Caco-2 (cell line): ENCODE measurements around the gene GALNS. TPM values are rescaled to one million over a fixed set of nuclear protein-coding genes. Genes with fewer than 3 reads are reported as not detected.

Experiments used
- BruUV-seq: library from RNA; stranded (reverse); fragments of 400-500 nt; replicated peaks from 2 replicates; lab custom pipeline; 2021; lab: Mats Ljungman, UMichigan
- CTCF ChIA-PET: fragments of 300-600 bp; sonication (Branson Sonifier 250); formaldehyde crosslinking; loops from one replicate; lab custom pipeline; 2022; ENCODE audit warnings: antibody characterized with exemption; lab: Charles Lee
- POLR2A ChIA-PET: fragments of 300-600 bp; sonication (Branson Sonifier 250); formaldehyde crosslinking; loops from one replicate; lab custom pipeline; 2022; ENCODE audit warnings: antibody characterized with exemption; lab: Charles Lee
- DNase-seq, 2 experiments: peaks; one replicate each; pipeline versions ENCODE4 v3.0.0 to v3.0.0-alpha.2; 2020 to 2022
- H3K27me3 ChIP-seq: replicated peaks from 2 replicates; pipeline ENCODE4 v1.6.0; 2011; ENCODE audit warnings: low read length; ENCODE audit not compliant: control insufficient read depth, insufficient read depth
- H3K36me3 ChIP-seq: 2 replicates; pipeline ENCODE4 v1.5.1; 2011; ENCODE audit warnings: low read length; ENCODE audit not compliant: control insufficient read depth, insufficient read depth
- H3K4me1 ChIP-seq: fragments of 250-450 bp; sonication (Bioruptor Pico); 2 replicates; pipeline ENCODE4 v1.5.1; 2020; ENCODE audit warnings: mild to moderate bottlenecking
- H3K4me3 ChIP-seq: 2 replicates; pipeline ENCODE4 v1.5.1; 2011; ENCODE audit warnings: low read depth, mild to moderate bottlenecking, control low read depth, low read length
- H3K9me3 ChIP-seq: fragments of 250-450 bp; sonication (Bioruptor Pico); 2 replicates; pipeline ENCODE4 v1.5.1; 2020; ENCODE audit warnings: mild to moderate bottlenecking, moderate library complexity
- H3K27ac Mint-ChIP-seq: one replicate; pipeline ENCODE4 v1.8.0; 2022; ENCODE audit warnings: mixed read lengths; ENCODE audit not compliant: unreplicated experiment
- H3K27me3 Mint-ChIP-seq: one replicate; pipeline ENCODE4 v1.8.0; 2022; ENCODE audit warnings: mixed read lengths; ENCODE audit not compliant: insufficient read depth, unreplicated experiment
- H3K36me3 Mint-ChIP-seq: one replicate; pipeline ENCODE4 v1.8.0; 2022; ENCODE audit warnings: mild to moderate bottlenecking, mixed read lengths; ENCODE audit not compliant: insufficient read depth, unreplicated experiment
- H3K4me1 Mint-ChIP-seq: one replicate; pipeline ENCODE4 v1.8.0; 2022; ENCODE audit warnings: low read depth, mixed read lengths; ENCODE audit not compliant: unreplicated experiment
- H3K4me3 Mint-ChIP-seq: one replicate; pipeline ENCODE4 v1.8.0; 2022; ENCODE audit warnings: mild to moderate bottlenecking, moderate library complexity, mixed read lengths; ENCODE audit not compliant: unreplicated experiment
- H3K9me3 Mint-ChIP-seq: one replicate; pipeline ENCODE4 v1.8.0; 2022; ENCODE audit warnings: mixed read lengths; ENCODE audit not compliant: unreplicated experiment
- CTCF ChIP-seq, 2 experiments: fragments of 200-600 bp in 1 of 2; IDR thresholded peaks; 1 replicate in 1 of 2; 2 replicates in 1 of 2; pipeline versions ENCODE4 v1.5.1 to v1.8.0; 2011 to 2022; ENCODE audit warnings: antibody characterized with exemption in 1 of 2, control low read depth in 1 of 2, inconsistent platforms in 1 of 2, low read depth in 1 of 2, low read length in 1 of 2, mild to moderate bottlenecking in 1 of 2, moderate library complexity in 1 of 2; ENCODE audit not compliant: insufficient read depth in 1 of 2, severe bottlenecking in 1 of 2, unreplicated experiment in 1 of 2
- intact Hi-C: fragments of 100-400 bp; cut with micrococcal nuclease; formaldehyde crosslinking; loops from one replicate; pipeline ENCODE4 v1.10.0; 2022; ENCODE audit not compliant: unreplicated experiment
- total RNA-seq: library from RNA; stranded (reverse); gene quantifications from 2 replicates; pipeline ENCODE4 v1.2.3, GENCODE V29; 2022

Gene GALNS
- total RNA-seq, 1 experiment from 2014 or later: 57.8 TPM

- H3K9me3 Mint-ChIP-seq: no peaks in the 10 kb centered on the region
- H3K4me1 Mint-ChIP-seq: no peaks in the 10 kb centered on the region
- H3K36me3 Mint-ChIP-seq: no peaks in the 10 kb centered on the region
- ChIA-PET CTCF (no interaction called here), POLR2A (interaction anchor here (0.5 kb wide), 1 partner anchor 12 kb away, joined by 3 read pairs; the partner anchor contains the start of genes GALNS and TRAPPC2L)
- Histone ChIP-seq H3K4me1 (no peaks in the 10 kb centered on the region), H3K27me3 (no peaks in the 10 kb centered on the region; the same call in 1 of the 2 replicates), H3K9me3 (no peaks in the 10 kb centered on the region), H3K4me3 (no peak overlapping the region), H3K36me3 (no peaks in the 10 kb centered on the region)
- intact Hi-C loops: no loop called here
- no peak for DNase-seq
- TF ChIP-seq CTCF (IDR thresholded peaks at IDR 0.05; ENCODE audit: insufficient read depth in 1 of 2, low read depth in 1 of 2, low read length in 1 of 2, severe bottlenecking in 1 of 2, unreplicated experiment in 1 of 2): no peak
- no peak overlapping the region for H3K27ac Mint-ChIP-seq
- no peak overlapping the region for H3K4me3 Mint-ChIP-seq
- H3K27me3 Mint-ChIP-seq: peaks cover 3% of the 10 kb centered on the region
- no TSS peak for BruUV-seq
Observed at GRCh38 chr16:88868974-88869672, 12.4 kb upstream of the GALNS start.

DNA sequence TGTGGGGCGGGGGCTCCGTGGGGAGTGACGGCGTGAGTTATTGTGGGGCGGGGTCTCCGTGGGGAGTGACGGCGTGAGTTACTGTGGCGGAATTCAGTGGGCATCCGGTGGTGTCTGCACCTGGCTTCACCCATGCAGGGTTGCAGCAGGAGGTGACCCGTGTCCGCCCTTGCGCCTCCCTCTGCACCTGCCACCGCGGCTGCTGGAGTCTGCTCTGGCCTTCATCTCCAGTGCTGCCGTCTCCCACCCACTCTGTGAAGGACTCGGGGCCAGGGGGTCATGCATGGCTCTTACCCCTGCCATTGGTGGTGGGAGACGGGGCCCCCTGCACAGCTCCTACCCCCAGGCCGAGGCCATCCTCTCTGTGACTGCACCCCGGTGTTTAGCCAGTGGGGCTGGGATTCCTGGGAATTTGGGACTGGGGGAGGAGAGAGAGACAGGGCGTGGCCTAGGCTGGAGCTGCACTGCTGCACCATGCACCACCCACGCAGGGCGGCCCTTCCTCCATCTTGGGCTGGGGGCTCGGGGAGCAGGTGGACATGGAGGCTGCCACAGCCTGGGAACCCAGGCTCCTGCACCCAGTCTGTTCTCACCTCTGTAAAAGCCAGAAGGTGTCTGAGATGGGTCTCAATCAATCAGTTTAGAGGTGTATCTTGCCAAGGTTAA, 11.0 kb upstream of the GALNS start:
- ChIA-PET POLR2A (interaction anchor here (0.7 kb wide), 1 partner anchor 26 kb away, joined by 3 read pairs; no protein-coding TSS in a partner anchor), CTCF (no interaction called here)
- H3K27me3 Mint-ChIP-seq: peaks cover 3% of the 10 kb centered on the region

More for the DNA sequence above, 11.0 kb upstream of the GALNS start:
- Histone ChIP-seq H3K27me3 (no peaks in the 10 kb centered on the region; the same call in 1 of the 2 replicates), H3K4me3 (no peak overlapping the region), H3K36me3 (no peaks in the 10 kb centered on the region), H3K4me1 (no peaks in the 10 kb centered on the region), H3K9me3 (no peaks in the 10 kb centered on the region)
- no peaks in the 10 kb centered on the region for H3K4me1 Mint-ChIP-seq
- DNase-seq: no peak
- H3K36me3 Mint-ChIP-seq: no peaks in the 10 kb centered on the region
- BruUV-seq: no TSS peak
- TF ChIP-seq CTCF (IDR thresholded peaks at IDR 0.05; ENCODE audit: insufficient read depth in 1 of 2, low read depth in 1 of 2, low read length in 1 of 2, severe bottlenecking in 1 of 2, unreplicated experiment in 1 of 2): no peak
- intact Hi-C loops: no loop called here
- no peak overlapping the region for H3K27ac Mint-ChIP-seq
- no peak overlapping the region for H3K4me3 Mint-ChIP-seq
- no peaks in the 10 kb centered on the region for H3K9me3 Mint-ChIP-seq
